ENCODE measurements around the gene GLA.

GLA gene

GRCh38 chrX:101349193-101349562 lies 58.5 kb downstream of the GLA start:
- DNase-seq (ENCODE audit: low spot score): no peak

- DNase-seq (ENCODE audit: low spot score): peak; percentile 75
These were observed 59.1 kb downstream of the GLA start, which contains the start of gene TIMM8A for GRCh38 chrX:101348452-101349192. Gene TIMM8A (minus strand): TSS chrX:101348742. CDS start chrX:101348664, 78 bp downstream.

GRCh38 chrX:101347859-101348451 lies 59.8 kb downstream of the GLA start:
- DNase-seq (ENCODE audit: low spot score): peak; percentile 8
